AG04450 (cell line): ENCODE data around the gene KRT15. TPM values are rescaled to one million over a fixed set of nuclear protein-coding genes. Genes with fewer than 3 reads are reported as not detected.

Experiments
- CTCF ChIA-PET: fragments of 300-600, 350-600 bp; formaldehyde crosslinking; extraction: SDS; loops from one replicate; lab custom pipeline; 2022; ENCODE audit warnings: antibody characterized with exemption, inconsistent platforms; lab: Charles Lee
- POLR2A ChIA-PET: fragments of 350-600 bp; formaldehyde crosslinking; extraction: SDS; loops from one replicate; lab custom pipeline; 2021; ENCODE audit warnings: antibody characterized with exemption, inconsistent platforms; lab: Yijun Ruan, JAX
- DNase-seq: peaks from one replicate; pipeline ENCODE4 v3.0.0-alpha.2; 2011; ENCODE audit warnings: low read depth, low spot score
- H3K27ac ChIP-seq: one replicate; pipeline ENCODE4 v1.5.1; 2012; ENCODE audit warnings: low read depth, low read length, control low read depth
- H3K27me3 ChIP-seq: one replicate; pipeline ENCODE4 v1.6.0; 2012; ENCODE audit warnings: low read length; ENCODE audit not compliant: control insufficient read depth, insufficient read depth
- H3K4me3 ChIP-seq: 2 replicates; pipeline ENCODE4 v1.5.1; 2011; ENCODE audit warnings: mild to moderate bottlenecking, low read depth, low read length, control low read depth
- H3K9me3 ChIP-seq: 2 replicates; pipeline ENCODE4 v1.5.1; 2012; ENCODE audit warnings: low read length; ENCODE audit not compliant: control insufficient read depth, insufficient read depth
- CTCF ChIP-seq: IDR thresholded peaks from 2 replicates; pipeline ENCODE4 v1.5.1; 2011; ENCODE audit warnings: low read depth, low read length, control low read depth, inconsistent platforms
- polyA plus RNA-seq: library from polyadenylated mRNA; depleted of rRNA; stranded (reverse); fragments of >200 nt; gene quantifications from 2 replicates; pipeline ENCODE4 v1.2.3, GENCODE V29; 2011

KRT15 gene
- polyA plus RNA-seq, 1 experiment, result 1.4 TPM

- Histone ChIP-seq H3K27me3 (no peaks in the 10 kb centered on the region), H3K9me3 (peaks cover 6% of the 10 kb centered on the region; the same call in 1 of the 2 replicates), H3K27ac (no peak overlapping the region), H3K4me3 (no peak overlapping the region)
- POLR2A ChIA-PET, result no interaction called here
- no peak for DNase-seq
- CTCF ChIA-PET, result interaction anchor here (0.6 to 1.3 kb wide), 3 partner anchors 65 to 165 kb away, joined by 3 to 6 read pairs (median 5); no protein-coding TSS in a partner anchor
- no peak for TF ChIP-seq CTCF
Measured at GRCh38 chr17:41483531-41483930, 35.2 kb downstream of the KRT15 start.

- Histone ChIP-seq H3K9me3 (no peaks in the 10 kb centered on the region; the same call in 1 of the 2 replicates), H3K4me3 (no peak within 1 kb of the TSS), H3K27ac (no peak within 1 kb of the TSS), H3K27me3 (no peaks in the 10 kb centered on the region)
- POLR2A ChIA-PET, result no interaction called here
- no peak for TF ChIP-seq CTCF
- CTCF ChIA-PET, result no interaction called here
- no peak for DNase-seq
Measured at GRCh38 chr17:41481036-41481435, 37.7 kb downstream of the KRT15 start, which contains the start of gene KRT35. Gene KRT35 (minus strand): TSS chr17:41481151. CDS start chr17:41481097, 54 bp downstream.

- no peak overlapping the region for H3K4me3 ChIP-seq
- DNase-seq, result no peak
- CTCF ChIA-PET, result interaction anchor here (0.8 kb wide), 1 partner anchor 68 kb away, joined by 4 read pairs; no protein-coding TSS in a partner anchor
Measured at GRCh38 chr17:41480581-41480980, 38.1 kb downstream of the KRT15 start.

GRCh38 chr17:41480136-41480535 lies 38.6 kb downstream of the KRT15 start:
- H3K4me3 ChIP-seq, result no peak overlapping the region
- H3K27ac ChIP-seq, result no peak overlapping the region
- TF ChIP-seq CTCF, result no peak
- DNase-seq, result no peak
- ChIA-PET CTCF (interaction anchor here (0.8 kb wide), 1 partner anchor 69 kb away, joined by 4 read pairs; no protein-coding TSS in a partner anchor), POLR2A (no interaction called here)
- no peaks in the 10 kb centered on the region; the same call in 1 of the 2 replicates for H3K9me3 ChIP-seq
- no peaks in the 10 kb centered on the region for H3K27me3 ChIP-seq

More at GRCh38 chr17:41480581-41480980, 38.1 kb downstream of the KRT15 start:
- POLR2A ChIA-PET, result no interaction called here
- no peak overlapping the region for H3K27ac ChIP-seq
- no peaks in the 10 kb centered on the region for H3K27me3 ChIP-seq
- H3K9me3 ChIP-seq, result no peaks in the 10 kb centered on the region; the same call in 1 of the 2 replicates
- no peak for TF ChIP-seq CTCF

- no peaks in the 10 kb centered on the region for H3K27me3 ChIP-seq
- POLR2A ChIA-PET, result no interaction called here
- no peak for TF ChIP-seq CTCF
- H3K27ac ChIP-seq, result no peak overlapping the region
- CTCF ChIA-PET, result no interaction called here
- DNase-seq, result no peak
- no peaks in the 10 kb centered on the region; the same call in none of the 2 replicates for H3K9me3 ChIP-seq
- no peak overlapping the region for H3K4me3 ChIP-seq
Measured at GRCh38 chr17:41478237-41478636, 40.5 kb downstream of the KRT15 start.
